ENCODE data around the gene AOC2. TPM values are rescaled to one million over a fixed set of nuclear protein-coding genes. Genes with fewer than 3 reads are reported as not detected.

AOC2 gene
- total and polyA plus RNA-seq, 2 of the 13 experiments (the other 11 are each of a cell fraction or from before 2014, with no cell fraction given): 1.2 to 3.3 TPM

DNA sequence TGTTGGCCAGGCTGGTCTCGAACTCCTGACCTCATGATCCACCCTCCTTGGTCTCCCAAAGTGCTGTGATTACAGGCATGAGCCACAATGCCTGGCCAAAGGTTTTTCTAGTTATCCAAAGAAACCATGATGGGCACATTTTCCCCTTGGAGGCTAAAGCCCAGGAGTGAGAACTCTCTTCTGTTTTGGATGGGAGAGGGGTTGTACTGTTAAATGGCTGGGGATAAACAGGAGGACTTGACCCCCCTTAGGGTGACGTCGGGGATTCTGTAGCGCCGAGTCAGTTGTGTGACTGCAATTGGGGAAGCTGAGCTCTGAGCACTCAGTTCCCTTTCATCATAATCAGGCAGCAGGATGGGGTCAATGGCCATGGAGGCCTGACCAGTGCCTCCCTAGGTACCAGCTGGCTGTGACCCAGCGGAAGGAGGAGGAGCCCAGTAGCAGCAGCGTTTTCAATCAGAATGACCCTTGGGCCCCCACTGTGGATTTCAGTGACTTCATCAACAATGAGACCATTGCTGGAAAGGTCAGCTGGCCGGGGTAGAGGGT lies 10.7 kb downstream of the AOC2 start (continued):
- TF ChIP-seq SNAPC2 (CRISPR knock-in tag; IDR thresholded peaks at IDR 0.05): 0 out of 2 replicates have a peak, but pooled peaks have one; percentile 62
- no peak for TF ChIP-seq ZUFSP (CRISPR knock-in tag; IDR thresholded peaks at IDR 0.05; ENCODE audit: borderline replicate concordance)
- TF ChIP-seq, protein P1, sequence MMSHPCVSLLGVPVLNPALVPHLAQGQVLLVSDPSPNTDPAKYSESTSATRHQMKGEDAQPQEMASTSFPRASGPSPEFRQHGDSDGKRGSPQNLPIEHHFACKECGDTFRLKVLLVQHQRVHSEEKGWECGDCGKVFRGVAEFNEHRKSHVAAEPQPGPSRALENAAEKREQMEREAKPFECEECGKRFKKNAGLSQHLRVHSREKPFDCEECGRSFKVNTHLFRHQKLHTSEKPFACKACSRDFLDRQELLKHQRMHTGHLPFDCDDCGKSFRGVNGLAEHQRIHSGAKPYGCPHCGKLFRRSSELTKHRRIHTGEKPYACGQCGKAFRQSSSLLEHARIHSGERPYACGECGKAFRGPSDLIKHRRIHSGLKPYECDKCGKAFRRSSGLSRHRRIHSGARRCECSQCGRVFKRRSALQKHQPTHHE (CRISPR knock-in tag; IDR thresholded peaks at IDR 0.05; ENCODE audit: borderline replicate concordance): no peak
- TF ChIP-seq JARID2 (CRISPR knock-in tag; IDR thresholded peaks at IDR 0.05; ENCODE audit: insufficient replicate concordance): no peak
- TF ChIP-seq HOXA9 (CRISPR knock-in tag; IDR thresholded peaks at IDR 0.05; ENCODE audit: borderline replicate concordance): no peak
- no peak for TF ChIP-seq ISX (CRISPR knock-in tag; conservative IDR thresholded peaks at IDR 0.05)
- TF ChIP-seq ESRRA (CRISPR knock-in tag; IDR thresholded peaks at IDR 0.05; ENCODE audit: low read depth): peak; percentile 86
- no peak for TF ChIP-seq HNRNPH1 (optimal IDR thresholded peaks at IDR 0.05; ENCODE audit: low read depth, low read length)
- TF ChIP-seq, protein P2, sequence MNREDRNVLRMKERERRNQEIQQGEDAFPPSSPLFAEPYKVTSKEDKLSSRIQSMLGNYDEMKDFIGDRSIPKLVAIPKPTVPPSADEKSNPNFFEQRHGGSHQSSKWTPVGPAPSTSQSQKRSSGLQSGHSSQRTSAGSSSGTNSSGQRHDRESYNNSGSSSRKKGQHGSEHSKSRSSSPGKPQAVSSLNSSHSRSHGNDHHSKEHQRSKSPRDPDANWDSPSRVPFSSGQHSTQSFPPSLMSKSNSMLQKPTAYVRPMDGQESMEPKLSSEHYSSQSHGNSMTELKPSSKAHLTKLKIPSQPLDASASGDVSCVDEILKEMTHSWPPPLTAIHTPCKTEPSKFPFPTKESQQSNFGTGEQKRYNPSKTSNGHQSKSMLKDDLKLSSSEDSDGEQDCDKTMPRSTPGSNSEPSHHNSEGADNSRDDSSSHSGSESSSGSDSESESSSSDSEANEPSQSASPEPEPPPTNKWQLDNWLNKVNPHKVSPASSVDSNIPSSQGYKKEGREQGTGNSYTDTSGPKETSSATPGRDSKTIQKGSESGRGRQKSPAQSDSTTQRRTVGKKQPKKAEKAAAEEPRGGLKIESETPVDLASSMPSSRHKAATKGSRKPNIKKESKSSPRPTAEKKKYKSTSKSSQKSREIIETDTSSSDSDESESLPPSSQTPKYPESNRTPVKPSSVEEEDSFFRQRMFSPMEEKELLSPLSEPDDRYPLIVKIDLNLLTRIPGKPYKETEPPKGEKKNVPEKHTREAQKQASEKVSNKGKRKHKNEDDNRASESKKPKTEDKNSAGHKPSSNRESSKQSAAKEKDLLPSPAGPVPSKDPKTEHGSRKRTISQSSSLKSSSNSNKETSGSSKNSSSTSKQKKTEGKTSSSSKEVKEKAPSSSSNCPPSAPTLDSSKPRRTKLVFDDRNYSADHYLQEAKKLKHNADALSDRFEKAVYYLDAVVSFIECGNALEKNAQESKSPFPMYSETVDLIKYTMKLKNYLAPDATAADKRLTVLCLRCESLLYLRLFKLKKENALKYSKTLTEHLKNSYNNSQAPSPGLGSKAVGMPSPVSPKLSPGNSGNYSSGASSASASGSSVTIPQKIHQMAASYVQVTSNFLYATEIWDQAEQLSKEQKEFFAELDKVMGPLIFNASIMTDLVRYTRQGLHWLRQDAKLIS (CRISPR knock-in tag; IDR thresholded peaks at IDR 0.05): no peak
- no peak for TF ChIP-seq ZNF432 (CRISPR knock-in tag; IDR thresholded peaks at IDR 0.05; ENCODE audit: borderline replicate concordance)
- no peak for TF ChIP-seq CREB3 (CRISPR knock-in tag; IDR thresholded peaks at IDR 0.05)
- TF ChIP-seq ZFP41 (CRISPR knock-in tag; IDR thresholded peaks at IDR 0.05; ENCODE audit: borderline replicate concordance): no peak
- 0 out of 2 replicates have a peak, but pooled peaks have one; percentile 50 for TF ChIP-seq ISL2 (CRISPR knock-in tag; IDR thresholded peaks at IDR 0.05)
- TF ChIP-seq ATRX (CRISPR knock-in tag; IDR thresholded peaks at IDR 0.05; ENCODE audit: borderline replicate concordance): no peak
- no peak for TF ChIP-seq ZNF329 (CRISPR knock-in tag; IDR thresholded peaks at IDR 0.05; ENCODE audit: low read depth)
- TF ChIP-seq FOXM1 (CRISPR knock-in tag; IDR thresholded peaks at IDR 0.05): no peak
- peak; percentile 18; the same call in 1 of the 2 replicates for TF ChIP-seq ZNF232 (CRISPR knock-in tag; IDR thresholded peaks at IDR 0.05; ENCODE audit: borderline replicate concordance)
- TF ChIP-seq, protein P3, sequence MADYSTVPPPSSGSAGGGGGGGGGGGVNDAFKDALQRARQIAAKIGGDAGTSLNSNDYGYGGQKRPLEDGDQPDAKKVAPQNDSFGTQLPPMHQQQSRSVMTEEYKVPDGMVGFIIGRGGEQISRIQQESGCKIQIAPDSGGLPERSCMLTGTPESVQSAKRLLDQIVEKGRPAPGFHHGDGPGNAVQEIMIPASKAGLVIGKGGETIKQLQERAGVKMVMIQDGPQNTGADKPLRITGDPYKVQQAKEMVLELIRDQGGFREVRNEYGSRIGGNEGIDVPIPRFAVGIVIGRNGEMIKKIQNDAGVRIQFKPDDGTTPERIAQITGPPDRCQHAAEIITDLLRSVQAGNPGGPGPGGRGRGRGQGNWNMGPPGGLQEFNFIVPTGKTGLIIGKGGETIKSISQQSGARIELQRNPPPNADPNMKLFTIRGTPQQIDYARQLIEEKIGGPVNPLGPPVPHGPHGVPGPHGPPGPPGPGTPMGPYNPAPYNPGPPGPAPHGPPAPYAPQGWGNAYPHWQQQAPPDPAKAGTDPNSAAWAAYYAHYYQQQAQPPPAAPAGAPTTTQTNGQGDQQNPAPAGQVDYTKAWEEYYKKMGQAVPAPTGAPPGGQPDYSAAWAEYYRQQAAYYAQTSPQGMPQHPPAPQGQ (CRISPR knock-in tag; IDR thresholded peaks at IDR 0.05; ENCODE audit: borderline replicate concordance): no peak

All from HepG2 (cell line).